WTC11 (cell line): ENCODE results near the gene C4BPA.

ENCODE experiments used
- ATF2 ChIP-seq: sonication (generic); formaldehyde crosslinking; IDR thresholded peaks from 2 replicates; pipeline ENCODE4 v1.8.1; 2022; ENCODE audit warnings: low read depth, missing genetic modification reagents, borderline replicate concordance
- CTCF ChIP-seq: fragments of 200-600 bp; IDR thresholded peaks from 2 replicates; pipeline ENCODE4 v1.8.0; 2022; ENCODE audit warnings: antibody characterized with exemption
- E2F1 ChIP-seq: sonication (generic); formaldehyde crosslinking; IDR thresholded peaks from 2 replicates; pipeline ENCODE4 v1.8.0; 2022; ENCODE audit warnings: mild to moderate bottlenecking, missing genetic modification reagents
- ELF4 ChIP-seq: sonication (generic); formaldehyde crosslinking; IDR thresholded peaks from 2 replicates; pipeline ENCODE4 v1.8.1; 2022; ENCODE audit warnings: low read depth, mild to moderate bottlenecking, moderate library complexity, missing genetic modification reagents
- ETV6 ChIP-seq: sonication (generic); formaldehyde crosslinking; IDR thresholded peaks from 2 replicates; pipeline ENCODE4 v1.8.1; 2022; ENCODE audit warnings: mild to moderate bottlenecking, missing genetic modification reagents
- FOXP1 ChIP-seq: sonication (generic); formaldehyde crosslinking; IDR thresholded peaks from 2 replicates; pipeline ENCODE4 v1.8.0; 2022; ENCODE audit warnings: missing genetic modification reagents, mild to moderate bottlenecking, moderate library complexity, borderline replicate concordance
- JUN ChIP-seq: sonication (generic); formaldehyde crosslinking; IDR thresholded peaks from 2 replicates; pipeline ENCODE4 v1.8.0; 2023; ENCODE audit warnings: mild to moderate bottlenecking, missing genetic modification reagents
- NFATC4 ChIP-seq: fragments of 250-450 bp; sonication (Bioruptor Pico); IDR thresholded peaks from 2 replicates; pipeline ENCODE4 v1.9.0; 2021; ENCODE audit warnings: mild to moderate bottlenecking
- NFYB ChIP-seq: sonication (generic); formaldehyde crosslinking; conservative IDR thresholded peaks from 2 replicates; pipeline ENCODE4 v1.8.0; 2022; ENCODE audit warnings: low read depth, missing genetic modification reagents
- SMAD3 ChIP-seq: sonication (generic); formaldehyde crosslinking; IDR thresholded peaks from 2 replicates; pipeline ENCODE4 v1.8.0; 2022; ENCODE audit warnings: missing genetic modification reagents, mild to moderate bottlenecking, borderline replicate concordance
- ZBTB43 ChIP-seq: sonication (generic); formaldehyde crosslinking; IDR thresholded peaks from 2 replicates; pipeline ENCODE4 v1.8.1; 2023; ENCODE audit warnings: mild to moderate bottlenecking, missing genetic modification reagents
- ZNF121 ChIP-seq: sonication (generic); formaldehyde crosslinking; IDR thresholded peaks from 2 replicates; pipeline ENCODE4 v1.8.0; 2023; ENCODE audit warnings: missing genetic modification reagents
- ZNF423 ChIP-seq: fragments of 250-450 bp; sonication (Bioruptor Pico); IDR thresholded peaks from 2 replicates; pipeline ENCODE4 v2.1.2; 2022; ENCODE audit warnings: mild to moderate bottlenecking, moderate library complexity
- TF ChIP-seq, protein P1 (sequence below): sonication (generic); formaldehyde crosslinking; IDR thresholded peaks from 2 replicates; pipeline ENCODE4 v1.8.0; 2023; ENCODE audit warnings: missing genetic modification reagents, mild to moderate bottlenecking, borderline replicate concordance

- TF ChIP-seq CTCF (no peak), E2F1 (CRISPR knock-in tag) (no peak), ETV6 (no peak), ATF2 (CRISPR knock-in tag) (no peak), NFYB (CRISPR knock-in tag) (no peak), SMAD3 (CRISPR knock-in tag) (no peak), ZNF423 (no peak), ELF4 (CRISPR knock-in tag) (no peak), FOXP1 (no peak), NFATC4 (CRISPR knock-in tag) (no peak), JUN (CRISPR knock-in tag) (no peak), ZNF121 (CRISPR knock-in tag) (no peak), ZBTB43 (CRISPR knock-in tag) (no peak)
- TF ChIP-seq, protein P1, sequence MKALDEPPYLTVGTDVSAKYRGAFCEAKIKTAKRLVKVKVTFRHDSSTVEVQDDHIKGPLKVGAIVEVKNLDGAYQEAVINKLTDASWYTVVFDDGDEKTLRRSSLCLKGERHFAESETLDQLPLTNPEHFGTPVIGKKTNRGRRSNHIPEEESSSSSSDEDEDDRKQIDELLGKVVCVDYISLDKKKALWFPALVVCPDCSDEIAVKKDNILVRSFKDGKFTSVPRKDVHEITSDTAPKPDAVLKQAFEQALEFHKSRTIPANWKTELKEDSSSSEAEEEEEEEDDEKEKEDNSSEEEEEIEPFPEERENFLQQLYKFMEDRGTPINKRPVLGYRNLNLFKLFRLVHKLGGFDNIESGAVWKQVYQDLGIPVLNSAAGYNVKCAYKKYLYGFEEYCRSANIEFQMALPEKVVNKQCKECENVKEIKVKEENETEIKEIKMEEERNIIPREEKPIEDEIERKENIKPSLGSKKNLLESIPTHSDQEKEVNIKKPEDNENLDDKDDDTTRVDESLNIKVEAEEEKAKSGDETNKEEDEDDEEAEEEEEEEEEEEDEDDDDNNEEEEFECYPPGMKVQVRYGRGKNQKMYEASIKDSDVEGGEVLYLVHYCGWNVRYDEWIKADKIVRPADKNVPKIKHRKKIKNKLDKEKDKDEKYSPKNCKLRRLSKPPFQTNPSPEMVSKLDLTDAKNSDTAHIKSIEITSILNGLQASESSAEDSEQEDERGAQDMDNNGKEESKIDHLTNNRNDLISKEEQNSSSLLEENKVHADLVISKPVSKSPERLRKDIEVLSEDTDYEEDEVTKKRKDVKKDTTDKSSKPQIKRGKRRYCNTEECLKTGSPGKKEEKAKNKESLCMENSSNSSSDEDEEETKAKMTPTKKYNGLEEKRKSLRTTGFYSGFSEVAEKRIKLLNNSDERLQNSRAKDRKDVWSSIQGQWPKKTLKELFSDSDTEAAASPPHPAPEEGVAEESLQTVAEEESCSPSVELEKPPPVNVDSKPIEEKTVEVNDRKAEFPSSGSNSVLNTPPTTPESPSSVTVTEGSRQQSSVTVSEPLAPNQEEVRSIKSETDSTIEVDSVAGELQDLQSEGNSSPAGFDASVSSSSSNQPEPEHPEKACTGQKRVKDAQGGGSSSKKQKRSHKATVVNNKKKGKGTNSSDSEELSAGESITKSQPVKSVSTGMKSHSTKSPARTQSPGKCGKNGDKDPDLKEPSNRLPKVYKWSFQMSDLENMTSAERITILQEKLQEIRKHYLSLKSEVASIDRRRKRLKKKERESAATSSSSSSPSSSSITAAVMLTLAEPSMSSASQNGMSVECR (CRISPR knock-in tag), result no peak
Measured at GRCh38 chr1:207124389-207124788, 20.4 kb downstream of the C4BPA start.
